ENCODE data around the gene FLT1.

Gene FLT1

GRCh38 chr13:28344163-28344562 is 150.8 kb downstream of the FLT1 start:
- no peaks in the 10 kb centered on the region for H3K4me1 ChIP-seq (ENCODE audit: insufficient read depth, low read length, severe bottlenecking)
- no peaks in the 10 kb centered on the region for H3K79me2 ChIP-seq (ENCODE audit: insufficient read depth, low read length)
- no peaks in the 10 kb centered on the region for H3K27me3 ChIP-seq (ENCODE audit: insufficient read depth, low read length)
- H3K9ac ChIP-seq (ENCODE audit: low read length): no peak overlapping the region
- no peaks in the 10 kb centered on the region for H3F3A ChIP-seq (ENCODE audit: insufficient read depth, low read length)
- no peaks in the 10 kb centered on the region for H3K36me3 ChIP-seq (ENCODE audit: insufficient read depth, low read length)
- no peak overlapping the region for H3K4me3 ChIP-seq (ENCODE audit: low read depth, low read length, poor library complexity, severe bottlenecking)
- no peak overlapping the region for H3K4me2 ChIP-seq (ENCODE audit: low read length)
- TF ChIP-seq CTCF (IDR thresholded peaks at IDR 0.05; ENCODE audit: low read length) (no peak), EZH2 (IDR thresholded peaks at IDR 0.05; ENCODE audit: borderline replicate concordance, low read length) (no peak)
- no peaks in the 10 kb centered on the region for H4K20me1 ChIP-seq (ENCODE audit: insufficient read depth, low read length)
- no peaks in the 10 kb centered on the region for H3K9me3 ChIP-seq (ENCODE audit: low read length)
- no peak overlapping the region for H2AFZ ChIP-seq (ENCODE audit: low read length)
- H3K27ac ChIP-seq (ENCODE audit: low read depth, low read length, poor library complexity, severe bottlenecking): no peak overlapping the region
- no peaks in the 10 kb centered on the region for H3K9me2 ChIP-seq (ENCODE audit: low read depth, low read length)

GRCh38 chr13:28342251-28342650 is 152.7 kb downstream of the FLT1 start:
- no peaks in the 10 kb centered on the region for H3F3A ChIP-seq (ENCODE audit: insufficient read depth, low read length)
- no peaks in the 10 kb centered on the region for H3K4me1 ChIP-seq (ENCODE audit: insufficient read depth, low read length, severe bottlenecking)
- H3K4me2 ChIP-seq (ENCODE audit: low read length): no peak overlapping the region
- H3K27ac ChIP-seq (ENCODE audit: low read depth, low read length, poor library complexity, severe bottlenecking): no peak overlapping the region
- H3K36me3 ChIP-seq (ENCODE audit: insufficient read depth, low read length): no peaks in the 10 kb centered on the region
- no peak overlapping the region for H3K4me3 ChIP-seq (ENCODE audit: low read depth, low read length, poor library complexity, severe bottlenecking)
- H3K27me3 ChIP-seq (ENCODE audit: insufficient read depth, low read length): no peaks in the 10 kb centered on the region
- no peaks in the 10 kb centered on the region for H3K9me2 ChIP-seq (ENCODE audit: low read depth, low read length)
- H3K9ac ChIP-seq (ENCODE audit: low read length): no peak overlapping the region
- no peaks in the 10 kb centered on the region for H4K20me1 ChIP-seq (ENCODE audit: insufficient read depth, low read length)
- no peak for TF ChIP-seq CTCF (IDR thresholded peaks at IDR 0.05; ENCODE audit: low read length)
- TF ChIP-seq EZH2 (IDR thresholded peaks at IDR 0.05; ENCODE audit: borderline replicate concordance, low read length): no peak
- no peak overlapping the region for H2AFZ ChIP-seq (ENCODE audit: low read length)
- H3K9me3 ChIP-seq (ENCODE audit: low read length): no peaks in the 10 kb centered on the region
- H3K79me2 ChIP-seq (ENCODE audit: insufficient read depth, low read length): no peaks in the 10 kb centered on the region

GRCh38 chr13:28340272-28340793 is 154.6 kb downstream of the FLT1 start:
- Histone ChIP-seq H3K4me3 (ENCODE audit: low read depth, low read length, poor library complexity, severe bottlenecking) (no peak overlapping the region), H3K27me3 (ENCODE audit: insufficient read depth, low read length) (no peaks in the 10 kb centered on the region), H3K9me2 (ENCODE audit: low read depth, low read length) (no peaks in the 10 kb centered on the region), H3K9me3 (ENCODE audit: low read length) (no peaks in the 10 kb centered on the region), H4K20me1 (ENCODE audit: insufficient read depth, low read length) (no peaks in the 10 kb centered on the region), H3K4me2 (ENCODE audit: low read length) (no peak overlapping the region), H3K79me2 (ENCODE audit: insufficient read depth, low read length) (no peaks in the 10 kb centered on the region), H3K27ac (ENCODE audit: low read depth, low read length, poor library complexity, severe bottlenecking) (no peak overlapping the region), H3F3A (ENCODE audit: insufficient read depth, low read length) (no peaks in the 10 kb centered on the region), H2AFZ (ENCODE audit: low read length) (no peak overlapping the region), H3K9ac (ENCODE audit: low read length) (no peak overlapping the region), H3K4me1 (ENCODE audit: insufficient read depth, low read length, severe bottlenecking) (no peaks in the 10 kb centered on the region), H3K36me3 (ENCODE audit: insufficient read depth, low read length) (no peaks in the 10 kb centered on the region)
- TF ChIP-seq EZH2 (IDR thresholded peaks at IDR 0.05; ENCODE audit: borderline replicate concordance, low read length) (no peak), CTCF (IDR thresholded peaks at IDR 0.05; ENCODE audit: low read length) (no peak)

All from OCI-LY1 (cell line).